ENCODE measurements around the gene IL13. TPM values are rescaled to one million over a fixed set of nuclear protein-coding genes. Genes with fewer than 3 reads are reported as not detected.

The IL13 gene
- polyA plus RNA-seq, 1 donor from 2014 or later, result 0.25 TPM

DNA sequence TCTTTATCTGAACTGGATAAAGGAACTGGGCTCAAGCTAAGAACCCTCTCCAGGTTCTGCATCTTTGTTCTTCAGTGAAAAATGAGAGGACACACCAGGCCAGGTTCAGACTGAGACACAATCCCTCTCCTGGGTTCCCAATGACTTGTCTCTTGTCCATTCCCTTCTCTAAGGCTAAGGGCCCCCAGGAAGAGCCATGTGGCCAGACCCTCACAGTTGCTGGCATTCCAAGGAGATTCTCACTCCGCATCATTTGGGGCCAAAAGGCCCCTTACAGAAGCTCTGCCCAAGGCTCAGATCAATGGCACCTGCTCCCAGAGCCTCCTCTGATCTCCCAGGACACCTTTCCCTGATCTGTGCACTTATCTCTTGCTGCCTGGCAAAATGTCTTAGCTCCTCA, 20.8 kb downstream of the IL13 start:
- Histone ChIP-seq H3K27ac (ENCODE audit: low read length) (no peak overlapping the region), H3K9me3 (ENCODE audit: low read length) (no peaks in the 10 kb centered on the region), H3K79me2 (replicated peaks; ENCODE audit: insufficient read depth, low read length) (no peaks in the 10 kb centered on the region), H3K9ac (ENCODE audit: low read length) (no peak overlapping the region), H4K20me1 (ENCODE audit: insufficient read depth) (no peaks in the 10 kb centered on the region), H3K27me3 (ENCODE audit: insufficient read depth, low read depth, low read length) (no peaks in the 10 kb centered on the region), H3K4me2 (ENCODE audit: low read length) (no peak overlapping the region), H3K4me3 (ENCODE audit: low read length) (no peak overlapping the region), H3K9me2 (ENCODE audit: insufficient read depth, low read length) (no peaks in the 10 kb centered on the region), H3F3A (ENCODE audit: insufficient read depth, low read length, poor library complexity, severe bottlenecking) (no peaks in the 10 kb centered on the region), H3K36me3 (ENCODE audit: insufficient read depth, low read length) (no peaks in the 10 kb centered on the region), H2AFZ (ENCODE audit: low read depth, low read length) (no peak overlapping the region)
- TF ChIP-seq RAD21 (conservative IDR thresholded peaks at IDR 0.05), result no peak

DNA sequence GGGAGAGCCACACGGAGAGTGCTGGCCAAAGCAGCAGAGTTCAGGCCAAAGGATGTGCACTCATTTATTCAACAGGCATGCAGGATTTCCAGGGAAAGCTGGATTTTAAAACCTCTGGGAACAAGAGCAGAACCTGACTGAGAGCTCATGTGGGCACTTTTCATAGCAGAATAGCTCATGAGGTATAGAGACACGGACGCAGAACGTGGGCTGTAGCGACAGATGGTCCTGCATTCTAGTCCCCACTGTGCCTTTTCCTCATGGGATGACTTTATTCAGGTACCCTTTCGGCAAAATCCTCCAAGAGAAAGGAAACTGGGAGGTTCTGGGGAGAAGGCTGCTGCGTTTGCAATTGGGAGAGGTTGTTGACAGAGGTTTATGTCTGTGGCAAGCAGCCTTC, 21.2 kb downstream of the IL13 start:
- Histone ChIP-seq H3K9ac (ENCODE audit: low read length) (no peak overlapping the region), H3K9me2 (ENCODE audit: insufficient read depth, low read length) (no peaks in the 10 kb centered on the region), H4K20me1 (ENCODE audit: insufficient read depth) (no peaks in the 10 kb centered on the region), H3K79me2 (replicated peaks; ENCODE audit: insufficient read depth, low read length) (no peaks in the 10 kb centered on the region), H3K27me3 (ENCODE audit: insufficient read depth, low read depth, low read length) (no peaks in the 10 kb centered on the region), H3K9me3 (ENCODE audit: low read length) (no peaks in the 10 kb centered on the region), H2AFZ (ENCODE audit: low read depth, low read length) (no peak overlapping the region), H3K4me2 (ENCODE audit: low read length) (no peak overlapping the region), H3F3A (ENCODE audit: insufficient read depth, low read length, poor library complexity, severe bottlenecking) (no peaks in the 10 kb centered on the region), H3K36me3 (ENCODE audit: insufficient read depth, low read length) (no peaks in the 10 kb centered on the region), H3K27ac (ENCODE audit: low read length) (no peak overlapping the region), H3K4me3 (ENCODE audit: low read length) (no peak overlapping the region)
- TF ChIP-seq RAD21 (conservative IDR thresholded peaks at IDR 0.05) (no peak), MXI1 (conservative IDR thresholded peaks at IDR 0.05; ENCODE audit: poor library complexity, severe bottlenecking) (no peak), POLR2AphosphoS5 (IDR thresholded peaks at IDR 0.05) (no peak), EP300 (conservative IDR thresholded peaks at IDR 0.05; ENCODE audit: poor library complexity, severe bottlenecking) (no peak), EZH2 (IDR thresholded peaks at IDR 0.05; ENCODE audit: borderline replicate concordance, insufficient read depth, low read length, poor library complexity, severe bottlenecking) (no peak), TAF1 (IDR thresholded peaks at IDR 0.05; ENCODE audit: low read depth) (no peak), SMC3 (conservative IDR thresholded peaks at IDR 0.05; ENCODE audit: poor library complexity) (no peak)
- TF ChIP-seq, protein P1, sequence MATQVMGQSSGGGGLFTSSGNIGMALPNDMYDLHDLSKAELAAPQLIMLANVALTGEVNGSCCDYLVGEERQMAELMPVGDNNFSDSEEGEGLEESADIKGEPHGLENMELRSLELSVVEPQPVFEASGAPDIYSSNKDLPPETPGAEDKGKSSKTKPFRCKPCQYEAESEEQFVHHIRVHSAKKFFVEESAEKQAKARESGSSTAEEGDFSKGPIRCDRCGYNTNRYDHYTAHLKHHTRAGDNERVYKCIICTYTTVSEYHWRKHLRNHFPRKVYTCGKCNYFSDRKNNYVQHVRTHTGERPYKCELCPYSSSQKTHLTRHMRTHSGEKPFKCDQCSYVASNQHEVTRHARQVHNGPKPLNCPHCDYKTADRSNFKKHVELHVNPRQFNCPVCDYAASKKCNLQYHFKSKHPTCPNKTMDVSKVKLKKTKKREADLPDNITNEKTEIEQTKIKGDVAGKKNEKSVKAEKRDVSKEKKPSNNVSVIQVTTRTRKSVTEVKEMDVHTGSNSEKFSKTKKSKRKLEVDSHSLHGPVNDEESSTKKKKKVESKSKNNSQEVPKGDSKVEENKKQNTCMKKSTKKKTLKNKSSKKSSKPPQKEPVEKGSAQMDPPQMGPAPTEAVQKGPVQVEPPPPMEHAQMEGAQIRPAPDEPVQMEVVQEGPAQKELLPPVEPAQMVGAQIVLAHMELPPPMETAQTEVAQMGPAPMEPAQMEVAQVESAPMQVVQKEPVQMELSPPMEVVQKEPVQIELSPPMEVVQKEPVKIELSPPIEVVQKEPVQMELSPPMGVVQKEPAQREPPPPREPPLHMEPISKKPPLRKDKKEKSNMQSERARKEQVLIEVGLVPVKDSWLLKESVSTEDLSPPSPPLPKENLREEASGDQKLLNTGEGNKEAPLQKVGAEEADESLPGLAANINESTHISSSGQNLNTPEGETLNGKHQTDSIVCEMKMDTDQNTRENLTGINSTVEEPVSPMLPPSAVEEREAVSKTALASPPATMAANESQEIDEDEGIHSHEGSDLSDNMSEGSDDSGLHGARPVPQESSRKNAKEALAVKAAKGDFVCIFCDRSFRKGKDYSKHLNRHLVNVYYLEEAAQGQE (IDR thresholded peaks at IDR 0.05; ENCODE audit: borderline replicate concordance), result no peak
- TF ChIP-seq, protein P2, sequence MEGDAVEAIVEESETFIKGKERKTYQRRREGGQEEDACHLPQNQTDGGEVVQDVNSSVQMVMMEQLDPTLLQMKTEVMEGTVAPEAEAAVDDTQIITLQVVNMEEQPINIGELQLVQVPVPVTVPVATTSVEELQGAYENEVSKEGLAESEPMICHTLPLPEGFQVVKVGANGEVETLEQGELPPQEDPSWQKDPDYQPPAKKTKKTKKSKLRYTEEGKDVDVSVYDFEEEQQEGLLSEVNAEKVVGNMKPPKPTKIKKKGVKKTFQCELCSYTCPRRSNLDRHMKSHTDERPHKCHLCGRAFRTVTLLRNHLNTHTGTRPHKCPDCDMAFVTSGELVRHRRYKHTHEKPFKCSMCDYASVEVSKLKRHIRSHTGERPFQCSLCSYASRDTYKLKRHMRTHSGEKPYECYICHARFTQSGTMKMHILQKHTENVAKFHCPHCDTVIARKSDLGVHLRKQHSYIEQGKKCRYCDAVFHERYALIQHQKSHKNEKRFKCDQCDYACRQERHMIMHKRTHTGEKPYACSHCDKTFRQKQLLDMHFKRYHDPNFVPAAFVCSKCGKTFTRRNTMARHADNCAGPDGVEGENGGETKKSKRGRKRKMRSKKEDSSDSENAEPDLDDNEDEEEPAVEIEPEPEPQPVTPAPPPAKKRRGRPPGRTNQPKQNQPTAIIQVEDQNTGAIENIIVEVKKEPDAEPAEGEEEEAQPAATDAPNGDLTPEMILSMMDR (IDR thresholded peaks at IDR 0.05; ENCODE audit: poor library complexity, severe bottlenecking), result no peak

All from neural cell (in vitro differentiated cells).